IPS DF 6.9 (cell line): ENCODE measurements around the gene ARL3.

ENCODE experiments used
- DNase-seq: peaks from one replicate; pipeline ENCODE4 v3.0.0-alpha.2; 2013; ENCODE audit warnings: low read depth, low spot score
- H3K27ac ChIP-seq: one replicate; pipeline ENCODE4 v1.5.1; 2013; ENCODE audit warnings: low read length, control low read depth
- H3K27me3 ChIP-seq: 2 replicates; pipeline ENCODE4 v1.6.1; 2013; ENCODE audit warnings: mild to moderate bottlenecking, low read length; ENCODE audit not compliant: control insufficient read depth, insufficient read depth
- H3K36me3 ChIP-seq: 2 replicates; pipeline ENCODE4 v1.6.1; 2013; ENCODE audit warnings: low read length; ENCODE audit not compliant: control insufficient read depth, insufficient read depth
- H3K4me1 ChIP-seq: 2 replicates; pipeline ENCODE4 v1.6.1; 2013; ENCODE audit warnings: low read length; ENCODE audit not compliant: control insufficient read depth, insufficient read depth
- H3K4me3 ChIP-seq: 2 replicates; pipeline ENCODE4 v1.5.1; 2013; ENCODE audit warnings: mild to moderate bottlenecking, low read length
- H3K9me3 ChIP-seq: 2 replicates; pipeline ENCODE4 v1.6.1; 2013; ENCODE audit warnings: low read length, inconsistent platforms; ENCODE audit not compliant: control insufficient read depth, insufficient read depth
- WGBS: extraction: QIAGEN DNeasy Blood & Tissue Kit; methylation state at CpG from one replicate; pipeline ENCODE4 v1.1.7; 2013; ENCODE audit warnings: mixed read lengths, missing lambda C conversion rate; ENCODE audit not compliant: insufficient read length, insufficient coverage; 5-methylcytosine and 5-hydroxymethylcytosine counted together

The ARL3 gene

DNA sequence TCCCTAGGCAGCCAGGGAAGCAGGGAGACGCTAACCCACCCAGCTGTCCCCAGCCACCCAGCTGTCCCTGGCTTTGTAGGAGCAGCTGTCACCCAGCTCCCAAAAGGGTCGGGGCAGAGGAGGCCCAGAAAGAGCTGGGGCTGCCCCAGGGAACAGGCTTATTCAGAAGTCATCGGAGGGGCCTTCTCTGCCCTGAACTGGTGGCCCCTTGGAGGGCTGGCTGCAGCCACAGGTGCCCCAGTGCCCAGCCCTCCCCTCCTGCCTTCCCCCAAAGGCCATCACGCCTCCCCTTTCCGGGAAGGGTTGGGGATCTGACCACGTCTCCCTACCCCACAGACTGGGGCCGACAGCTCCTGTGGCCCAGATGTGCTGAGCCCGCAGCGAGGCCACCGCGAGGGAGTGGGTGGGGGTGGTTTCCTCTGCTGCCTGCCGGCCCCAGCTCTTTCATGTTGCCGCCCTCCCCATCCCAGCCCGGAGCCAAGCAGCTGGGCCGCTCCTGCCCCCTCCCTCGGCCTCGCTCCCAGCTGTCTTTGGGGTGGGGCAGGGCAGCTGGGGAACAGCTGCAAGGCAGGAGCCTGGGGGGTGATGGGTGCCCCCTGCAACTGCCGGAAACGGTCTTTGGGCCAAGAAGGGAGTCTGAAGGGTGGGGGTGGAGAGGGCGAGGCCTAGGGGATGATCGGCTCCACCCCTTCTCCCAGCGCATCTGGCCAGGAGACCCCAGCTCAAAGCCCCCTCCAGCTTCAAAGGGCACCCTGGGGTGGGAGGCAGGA is 53.1 kb downstream of the ARL3 start:
- WGBS, result no CpG with 5 or more reads among the region's 22 CpGs
- no peak overlapping the region for H3K27ac ChIP-seq
- no peaks in the 10 kb centered on the region for H3K27me3 ChIP-seq
- no peak for DNase-seq
- no peaks in the 10 kb centered on the region for H3K9me3 ChIP-seq
- H3K36me3 ChIP-seq, result no peaks in the 10 kb centered on the region; the same call in 1 of the 2 replicates
- H3K4me1 ChIP-seq, result peaks cover 9% of the 10 kb centered on the region
- H3K4me3 ChIP-seq, result no peak overlapping the region

DNA sequence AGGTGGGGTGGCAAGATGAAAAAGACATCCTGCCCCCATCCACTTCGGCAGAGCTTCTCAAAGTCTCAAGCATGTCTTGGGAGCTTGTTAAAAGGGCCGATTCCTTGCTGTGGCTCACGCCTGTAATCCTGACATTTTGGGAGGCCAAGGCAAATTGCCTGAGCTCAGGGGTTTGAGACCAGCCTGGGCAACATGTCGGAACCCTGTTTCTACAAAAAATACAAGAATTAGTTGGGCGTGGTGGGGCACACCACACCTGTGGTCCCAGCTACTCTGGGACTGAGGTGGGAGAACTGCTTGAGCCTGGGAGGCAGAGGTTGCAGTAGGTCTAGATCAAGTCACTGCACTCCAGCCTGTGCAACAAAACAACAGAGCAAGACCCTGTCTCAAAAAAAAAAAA is 55.4 kb downstream of the ARL3 start:
- Histone ChIP-seq H3K9me3 (no peaks in the 10 kb centered on the region), H3K27ac (no peak overlapping the region), H3K4me3 (no peak overlapping the region), H3K36me3 (peaks cover 5% of the 10 kb centered on the region), H3K4me1 (peaks cover 9% of the 10 kb centered on the region), H3K27me3 (no peaks in the 10 kb centered on the region)
- no CpG with 5 or more reads among the region's 5 CpGs for WGBS
- no peak for DNase-seq

DNA sequence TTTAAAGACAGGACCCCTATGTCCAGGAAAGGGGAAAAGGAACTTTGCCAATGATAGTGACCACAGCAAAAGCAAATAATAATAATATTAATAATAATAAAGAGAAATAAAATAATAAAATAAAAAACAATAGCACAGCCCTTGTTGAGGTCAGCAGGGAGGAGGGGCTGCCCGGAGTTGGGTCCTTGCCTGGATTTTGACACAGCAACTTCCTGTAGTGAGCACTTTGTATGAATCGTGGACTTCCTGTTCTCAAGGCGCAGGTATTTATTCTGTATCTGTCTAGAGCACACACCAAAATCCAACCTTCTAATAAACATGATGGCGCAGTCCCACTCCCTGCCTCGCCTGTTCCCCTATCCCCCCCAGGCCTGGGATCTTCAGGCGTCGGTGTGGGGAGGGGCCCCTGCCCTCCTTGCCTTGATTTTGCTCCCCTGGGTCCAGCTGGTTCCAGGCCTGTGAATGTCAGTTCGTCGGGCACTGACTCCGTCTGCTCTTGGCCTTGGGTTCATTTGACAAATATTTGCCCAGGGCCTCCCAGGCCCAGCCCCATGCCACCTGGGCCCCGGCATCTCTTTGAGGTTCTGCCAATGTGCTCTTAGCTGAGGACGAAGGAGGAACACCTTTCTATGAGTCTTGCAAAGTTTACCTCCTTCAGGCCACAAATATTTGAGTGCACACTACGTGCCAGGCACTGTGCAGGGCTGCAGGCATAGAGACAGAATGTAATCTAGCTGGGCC is 56.0 kb downstream of the ARL3 start:
- DNase-seq, result no peak
- Histone ChIP-seq H3K4me1 (peaks cover 9% of the 10 kb centered on the region), H3K27ac (no peak overlapping the region), H3K27me3 (no peaks in the 10 kb centered on the region), H3K36me3 (peaks cover 5% of the 10 kb centered on the region), H3K4me3 (no peak overlapping the region), H3K9me3 (no peaks in the 10 kb centered on the region)
- no CpG with 5 or more reads among the region's 13 CpGs for WGBS

DNA sequence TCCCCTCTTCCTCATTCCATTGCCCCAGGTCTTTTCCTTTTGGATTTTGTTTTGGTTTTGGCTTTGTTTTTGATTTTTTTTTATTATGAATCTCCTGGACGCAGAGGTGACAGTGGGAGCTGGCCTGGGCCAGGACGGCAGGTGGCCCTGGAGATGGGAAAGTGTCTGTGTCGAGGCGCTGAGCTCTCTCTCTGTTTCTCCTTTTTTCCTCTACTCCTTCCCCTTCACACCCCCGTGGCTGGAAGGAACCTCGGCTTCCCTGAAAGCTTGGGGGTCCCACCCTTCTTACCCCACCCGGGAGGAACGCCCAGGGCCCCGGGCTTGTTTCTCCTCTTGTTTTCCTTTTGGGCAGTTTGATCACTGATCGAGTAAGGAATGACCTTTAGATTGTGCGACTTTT is 56.7 kb downstream of the ARL3 start:
- H3K27ac ChIP-seq, result no peak overlapping the region
- no CpG with 5 or more reads among the region's 11 CpGs for WGBS
- peaks cover 9% of the 10 kb centered on the region for H3K4me1 ChIP-seq
- DNase-seq, result no peak
- H3K27me3 ChIP-seq, result no peaks in the 10 kb centered on the region
- peaks cover 5% of the 10 kb centered on the region for H3K36me3 ChIP-seq
- H3K9me3 ChIP-seq, result no peaks in the 10 kb centered on the region
- H3K4me3 ChIP-seq, result no peak overlapping the region

DNA sequence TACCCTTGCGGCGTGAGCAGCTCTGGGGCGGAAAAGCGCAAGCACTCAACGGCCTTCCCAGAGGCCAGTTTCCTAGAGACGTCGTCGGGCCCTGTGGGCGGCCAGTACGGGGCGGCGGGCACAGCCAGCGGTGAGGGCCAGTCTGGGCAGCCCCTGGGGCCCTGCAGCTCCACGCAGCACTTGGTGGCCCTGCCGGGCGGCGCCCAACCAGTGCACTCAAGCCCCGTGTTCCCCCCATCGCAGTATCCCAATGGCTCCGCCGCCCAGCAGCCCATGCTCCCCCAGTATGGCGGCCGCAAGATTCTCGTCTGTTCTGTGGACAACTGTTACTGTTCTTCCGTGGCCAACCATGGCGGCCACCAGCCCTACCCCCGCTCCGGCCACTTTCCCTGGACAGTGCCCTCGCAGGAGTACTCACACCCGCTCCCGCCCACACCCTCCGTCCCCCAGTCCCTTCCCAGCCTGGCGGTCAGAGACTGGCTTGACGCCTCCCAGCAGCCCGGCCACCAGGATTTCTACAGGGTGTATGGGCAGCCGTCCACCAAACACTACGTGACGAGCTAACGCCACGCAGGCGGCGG is 57.3 kb downstream of the ARL3 start:
- H3K27ac ChIP-seq, result no peak overlapping the region
- H3K4me1 ChIP-seq, result peaks cover 9% of the 10 kb centered on the region
- H3K27me3 ChIP-seq, result no peaks in the 10 kb centered on the region
- DNase-seq, result no peak
- H3K4me3 ChIP-seq, result no peak overlapping the region
- no peaks in the 10 kb centered on the region for H3K9me3 ChIP-seq
- H3K36me3 ChIP-seq, result peaks cover 5% of the 10 kb centered on the region
- no CpG with 5 or more reads among the region's 42 CpGs for WGBS

DNA sequence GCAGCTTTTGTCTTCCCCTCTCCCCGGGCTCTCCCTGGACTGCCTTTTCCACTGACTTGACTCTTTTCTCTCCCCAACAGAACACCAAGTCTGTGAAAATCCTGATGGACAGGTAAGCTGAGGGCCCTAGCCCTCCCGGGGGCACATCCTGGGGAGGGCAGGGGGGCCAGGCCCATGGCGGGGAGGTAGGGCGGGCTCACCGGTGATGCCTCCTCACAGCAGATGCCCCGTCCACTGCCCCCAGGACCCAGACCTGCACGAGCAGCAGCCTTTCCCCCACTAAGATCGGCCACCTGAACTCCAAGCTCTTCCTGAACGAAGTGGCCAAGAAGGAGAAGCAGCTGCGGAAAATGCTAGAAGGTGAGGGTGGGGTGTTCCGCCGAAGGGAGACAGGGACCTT is 58.2 kb downstream of the ARL3 start:
- DNase-seq, result no peak
- Histone ChIP-seq H3K4me3 (no peak overlapping the region), H3K9me3 (no peaks in the 10 kb centered on the region), H3K36me3 (peaks cover 5% of the 10 kb centered on the region), H3K27ac (no peak overlapping the region), H3K27me3 (no peaks in the 10 kb centered on the region), H3K4me1 (peaks cover 8% of the 10 kb centered on the region)
- no CpG with 5 or more reads among the region's 12 CpGs for WGBS

DNA sequence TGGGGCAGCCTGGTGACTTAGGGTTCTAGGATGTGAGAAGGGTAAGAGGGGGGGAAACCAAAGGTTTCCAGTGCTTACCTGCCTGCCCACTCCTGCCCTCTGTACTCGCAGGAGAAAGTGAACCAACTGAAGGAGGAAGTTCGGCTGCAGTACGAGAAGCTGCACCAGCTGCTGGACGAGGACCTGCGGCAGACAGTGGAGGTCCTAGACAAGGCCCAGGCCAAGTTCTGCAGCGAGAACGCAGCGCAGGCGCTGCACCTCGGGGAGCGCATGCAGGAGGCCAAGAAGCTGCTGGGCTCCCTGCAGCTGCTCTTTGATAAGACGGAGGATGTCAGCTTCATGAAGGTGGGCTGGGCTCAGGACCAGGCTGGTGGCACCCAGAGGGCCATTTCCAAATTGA is 59.2 kb downstream of the ARL3 start:
- H3K36me3 ChIP-seq, result peaks cover 5% of the 10 kb centered on the region
- WGBS, result no CpG with 5 or more reads among the region's 12 CpGs

DNA sequence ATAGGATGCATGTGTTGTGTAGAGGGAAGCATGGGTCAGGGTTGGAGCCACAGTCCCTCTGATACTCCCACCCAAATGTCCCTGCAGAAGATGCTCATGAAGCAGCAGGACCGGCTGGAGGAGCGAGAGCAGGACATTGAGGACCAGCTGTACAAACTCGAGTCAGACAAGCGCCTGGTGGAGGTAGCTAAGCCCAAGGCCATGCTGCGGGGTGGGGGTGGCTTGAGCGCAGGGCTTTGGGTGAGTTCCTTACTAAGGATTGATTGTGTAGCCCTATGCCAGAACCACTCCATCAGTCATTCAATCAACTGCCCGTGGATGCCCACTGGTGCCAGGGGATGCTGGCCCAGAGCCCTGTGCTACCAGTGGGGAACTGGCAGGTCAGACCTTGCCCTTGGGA is 59.6 kb downstream of the ARL3 start:
- peaks cover 5% of the 10 kb centered on the region for H3K36me3 ChIP-seq
- no peaks in the 10 kb centered on the region for H3K9me3 ChIP-seq
- WGBS, result no CpG with 5 or more reads among the region's 7 CpGs
- H3K27ac ChIP-seq, result no peak overlapping the region
- peaks cover 12% of the 10 kb centered on the region for H3K4me1 ChIP-seq
- H3K27me3 ChIP-seq, result no peaks in the 10 kb centered on the region
- no peak for DNase-seq
- H3K4me3 ChIP-seq, result no peak overlapping the region

More for the DNA sequence above, 59.2 kb downstream of the ARL3 start:
- no peak for DNase-seq
- H3K4me1 ChIP-seq, result peaks cover 10% of the 10 kb centered on the region
- H3K9me3 ChIP-seq, result no peaks in the 10 kb centered on the region
- no peak overlapping the region for H3K27ac ChIP-seq
- H3K4me3 ChIP-seq, result no peak overlapping the region
- no peaks in the 10 kb centered on the region for H3K27me3 ChIP-seq

DNA sequence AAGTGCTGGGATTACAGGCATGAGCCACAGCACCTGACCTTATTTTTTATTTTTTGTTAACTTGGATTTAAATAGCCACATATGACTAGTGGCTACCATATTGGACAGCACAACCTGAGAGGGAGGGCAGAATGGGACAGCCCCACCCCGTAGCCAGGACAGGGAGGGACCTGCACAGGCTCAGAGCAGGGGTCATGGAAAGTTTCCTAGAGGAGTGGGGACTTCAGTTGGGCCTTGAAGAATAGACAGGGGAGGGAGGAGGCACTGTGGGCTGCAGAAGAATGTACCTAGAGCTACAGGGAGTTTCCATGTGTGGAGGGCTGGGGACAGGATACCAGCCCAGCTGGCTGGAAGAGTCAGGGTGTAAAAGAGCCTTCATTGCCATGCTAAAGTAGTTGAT is 61.1 kb downstream of the ARL3 start:
- Histone ChIP-seq H3K4me1 (peaks cover 18% of the 10 kb centered on the region), H3K27ac (no peak overlapping the region), H3K36me3 (peaks cover 5% of the 10 kb centered on the region)

DNA sequence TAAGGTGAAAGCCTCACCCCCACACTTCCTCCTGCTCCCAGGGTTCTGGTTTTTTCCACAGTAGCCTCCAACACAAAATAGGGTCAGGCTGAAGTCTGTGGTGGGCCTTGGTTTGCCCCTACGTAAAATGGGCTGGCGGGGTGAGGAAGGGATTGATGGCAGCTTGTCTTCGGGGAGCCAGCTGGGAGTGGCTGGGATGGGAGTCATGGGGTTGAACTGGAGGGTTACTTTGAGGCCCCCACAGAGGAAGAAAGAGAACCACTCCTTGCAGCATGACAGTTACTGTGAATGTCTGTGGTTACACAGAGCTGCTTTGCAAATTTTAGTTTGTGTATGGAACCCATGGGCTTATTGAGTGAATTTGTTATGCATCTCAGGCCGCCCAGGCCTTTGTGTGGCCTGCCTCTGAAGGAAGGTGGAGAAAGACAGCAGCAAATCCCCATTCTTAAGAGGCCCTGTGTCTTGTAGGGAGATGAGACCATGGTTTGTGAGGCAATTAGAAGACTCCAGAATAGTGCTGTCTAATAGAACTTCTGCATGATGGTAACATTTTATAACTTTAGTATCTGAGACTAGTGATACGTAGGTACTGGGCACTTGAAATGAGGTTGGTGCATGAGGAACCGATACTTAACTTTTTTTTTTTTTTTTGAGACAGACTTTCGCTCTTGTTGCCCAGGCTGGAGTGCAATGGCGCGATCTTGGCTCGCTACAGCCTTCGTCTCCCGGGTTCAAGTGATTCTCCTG is 61.9 kb downstream of the ARL3 start:
- no peaks in the 10 kb centered on the region for H3K27me3 ChIP-seq
- no peaks in the 10 kb centered on the region for H3K9me3 ChIP-seq
- no peak overlapping the region for H3K4me3 ChIP-seq
- no peak for DNase-seq
- peaks cover 18% of the 10 kb centered on the region for H3K4me1 ChIP-seq
- peaks cover 5% of the 10 kb centered on the region for H3K36me3 ChIP-seq
- no CpG with 5 or more reads among the region's 12 CpGs for WGBS
- H3K27ac ChIP-seq, result no peak overlapping the region

More for the DNA sequence above, 61.1 kb downstream of the ARL3 start:
- no peaks in the 10 kb centered on the region for H3K27me3 ChIP-seq
- no peak for DNase-seq
- no CpG with 5 or more reads among the region's 1 CpG for WGBS
- no peak overlapping the region for H3K4me3 ChIP-seq
- H3K9me3 ChIP-seq, result no peaks in the 10 kb centered on the region
